H1 (cell line): ENCODE results near the gene RPS15. TPM values are rescaled to one million over a fixed set of nuclear protein-coding genes. Genes with fewer than 3 reads are reported as not detected.
A peak's percentile ranks its signal among the peaks of the same experiment; 100 is the strongest.

Experiments used
- RNF2 ChIP-seq: fragments of 200-900, 300-1000 bp; sonication (generic); IDR thresholded peaks from 2 replicates; pipeline ENCODE4 v1.7.1; 2016; ENCODE audit warnings: borderline replicate concordance, low read depth, mild to moderate bottlenecking, antibody characterized with exemption, low read length; ENCODE audit not compliant: poor library complexity, severe bottlenecking; ENCODE audit errors: missing control alignments
- SIN3A ChIP-seq, 2 experiments: IDR thresholded peaks in 1 of 2; conservative IDR thresholded peaks in 1 of 2; 2 replicates each; pipeline ENCODE4 v1.6.1; 2011 to 2012; ENCODE audit warnings: low read length in 2 of 2, improper control_type of control experiment in 1 of 2, low read depth in 1 of 2, mild to moderate bottlenecking in 1 of 2
- polyA plus RNA-seq, 7 experiments: library from polyadenylated mRNA; depleted of rRNA in 3 of 7; stranded (reverse) in 5 of 7; unstranded in 2 of 7; fragments of >200 nt in 5 of 7; fragments of 200-250 nt in 2 of 7; gene quantifications; 1 replicate in 5 of 7; 2 replicates in 1 of 7; 4 replicates in 1 of 7; pipeline versions ENCODE4 v1.2.1 to v1.2.3, GENCODE V29; 2011 to 2013; ENCODE audit warnings: missing spikeins in 2 of 7, mixed read lengths in 2 of 7
- total RNA-seq: library from RNA; stranded (reverse); fragmentation: NEBNext Ultra II Directional; extraction: Animal tissue kit (Norgen Biotek cat#: 25700); gene quantifications from 2 replicates; pipeline ENCODE4 v1.2.1, GENCODE V29; 2021

RPS15 gene
- total and polyA plus RNA-seq, 2 of the 8 experiments (the other 6 are each of a cell fraction or from before 2014, with no cell fraction given), result 1,562 to 3,890 TPM

DNA sequence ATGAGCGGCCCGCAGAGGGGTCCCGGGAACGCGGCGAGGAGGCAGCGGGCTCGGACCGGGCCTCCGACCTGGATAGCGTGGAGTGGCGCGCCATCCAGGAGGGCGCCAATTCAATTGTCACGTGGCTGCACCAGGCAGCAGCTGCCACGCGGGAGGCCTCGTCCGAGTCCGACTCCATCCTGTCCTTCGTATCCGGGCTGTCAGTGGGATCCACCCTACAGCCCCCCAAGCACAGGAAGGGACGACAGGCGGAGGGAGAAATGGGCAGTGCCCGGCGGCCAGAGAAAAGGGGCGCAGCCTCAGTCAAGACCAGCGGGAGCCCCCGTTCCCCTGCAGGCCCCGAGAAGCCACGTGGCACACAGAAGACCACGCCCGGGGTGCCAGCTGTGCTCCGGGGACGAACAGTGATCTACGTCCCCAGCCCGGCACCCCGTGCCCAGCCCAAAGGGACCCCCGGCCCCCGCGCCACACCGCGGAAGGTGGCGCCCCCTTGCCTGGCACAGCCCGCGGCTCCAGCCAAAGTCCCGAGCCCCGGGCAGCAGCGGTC lies 30.2 kb downstream of the RPS15 start (continued):
- TF ChIP-seq RNF2, result peak; percentile 58
- TF ChIP-seq SIN3A (conservative IDR thresholded peaks at IDR 0.05 in 1 of 2, IDR thresholded peaks at IDR 0.05 in 1 of 2; ENCODE audit: low read depth in 1 of 2, low read length in 2 of 2), result no peak
